DND-41 (cell line): ENCODE measurements around the gene PIM2.

Source experiments
- ATAC-seq: fragments of 200-7000 bp; cut with Tn5 transposase; 3 replicates; pipeline ENCODE4 v1.9.1; 2021; ENCODE audit warnings: low read depth; ENCODE audit not compliant: insufficient read depth
- DNase-seq: peaks from one replicate; pipeline ENCODE4 v3.0.0-alpha.2; 2020
- H2AFZ ChIP-seq: 2 replicates; pipeline ENCODE4 v1.6.0; 2012; ENCODE audit warnings: low read depth, low read length
- H3K27ac ChIP-seq: 2 replicates; pipeline ENCODE4 v1.5.1; 2012; ENCODE audit warnings: low read length, inconsistent platforms
- H3K27me3 ChIP-seq: fragments of 200-600 bp; sonication (generic); 2 replicates; pipeline ENCODE4 v1.6.0; 2012; ENCODE audit warnings: low read length, mild to moderate bottlenecking, inconsistent platforms; ENCODE audit not compliant: insufficient read depth, poor library complexity
- H3K36me3 ChIP-seq: 2 replicates; pipeline ENCODE4 v1.5.1; 2012; ENCODE audit warnings: low read length, inconsistent platforms; ENCODE audit not compliant: insufficient read depth
- H3K4me1 ChIP-seq: 2 replicates; pipeline ENCODE4 v1.5.1; 2012; ENCODE audit warnings: mild to moderate bottlenecking, low read length; ENCODE audit not compliant: insufficient read depth
- H3K4me2 ChIP-seq: 2 replicates; pipeline ENCODE4 v1.6.0; 2012; ENCODE audit warnings: mild to moderate bottlenecking, moderate library complexity, low read length, inconsistent platforms; ENCODE audit not compliant: insufficient read depth
- H3K4me3 ChIP-seq, 2 experiments: fragments of 200-600 bp in 1 of 2; shearing (Covaris generic) in 1 of 2; 2 replicates each; pipeline ENCODE4 v1.5.1; 2012 to 2016; ENCODE audit warnings: inconsistent platforms in 2 of 2, low read length in 2 of 2, mild to moderate bottlenecking in 2 of 2, low read depth in 1 of 2, moderate library complexity in 1 of 2
- H3K79me2 ChIP-seq: 2 replicates; pipeline ENCODE4 v1.6.0; 2012; ENCODE audit warnings: low read length, inconsistent platforms; ENCODE audit not compliant: insufficient read depth
- H3K9ac ChIP-seq: 2 replicates; pipeline ENCODE4 v1.6.0; 2012; ENCODE audit warnings: low read depth, mild to moderate bottlenecking, inconsistent platforms, low read length, moderate library complexity
- H3K9me3 ChIP-seq: 2 replicates; pipeline ENCODE4 v1.5.1; 2012; ENCODE audit warnings: low read length, moderate library complexity, mild to moderate bottlenecking, inconsistent platforms; ENCODE audit not compliant: insufficient read depth, severe bottlenecking
- H4K20me1 ChIP-seq: 2 replicates; pipeline ENCODE4 v1.6.0; 2012; ENCODE audit warnings: low read length; ENCODE audit not compliant: insufficient read depth
- CTCF ChIP-seq: IDR thresholded peaks from 2 replicates; pipeline ENCODE4 v1.5.1; 2012; ENCODE audit warnings: borderline replicate concordance, low read length, moderate library complexity, mild to moderate bottlenecking; ENCODE audit not compliant: poor library complexity, severe bottlenecking; ENCODE audit errors: extremely low read depth
- EZH2 ChIP-seq: IDR thresholded peaks from 3 replicates; pipeline ENCODE4 v1.6.1; 2012; ENCODE audit warnings: borderline replicate concordance, low read depth, mild to moderate bottlenecking, moderate library complexity, low read length, inconsistent platforms; ENCODE audit not compliant: severe bottlenecking

The PIM2 gene

DNA sequence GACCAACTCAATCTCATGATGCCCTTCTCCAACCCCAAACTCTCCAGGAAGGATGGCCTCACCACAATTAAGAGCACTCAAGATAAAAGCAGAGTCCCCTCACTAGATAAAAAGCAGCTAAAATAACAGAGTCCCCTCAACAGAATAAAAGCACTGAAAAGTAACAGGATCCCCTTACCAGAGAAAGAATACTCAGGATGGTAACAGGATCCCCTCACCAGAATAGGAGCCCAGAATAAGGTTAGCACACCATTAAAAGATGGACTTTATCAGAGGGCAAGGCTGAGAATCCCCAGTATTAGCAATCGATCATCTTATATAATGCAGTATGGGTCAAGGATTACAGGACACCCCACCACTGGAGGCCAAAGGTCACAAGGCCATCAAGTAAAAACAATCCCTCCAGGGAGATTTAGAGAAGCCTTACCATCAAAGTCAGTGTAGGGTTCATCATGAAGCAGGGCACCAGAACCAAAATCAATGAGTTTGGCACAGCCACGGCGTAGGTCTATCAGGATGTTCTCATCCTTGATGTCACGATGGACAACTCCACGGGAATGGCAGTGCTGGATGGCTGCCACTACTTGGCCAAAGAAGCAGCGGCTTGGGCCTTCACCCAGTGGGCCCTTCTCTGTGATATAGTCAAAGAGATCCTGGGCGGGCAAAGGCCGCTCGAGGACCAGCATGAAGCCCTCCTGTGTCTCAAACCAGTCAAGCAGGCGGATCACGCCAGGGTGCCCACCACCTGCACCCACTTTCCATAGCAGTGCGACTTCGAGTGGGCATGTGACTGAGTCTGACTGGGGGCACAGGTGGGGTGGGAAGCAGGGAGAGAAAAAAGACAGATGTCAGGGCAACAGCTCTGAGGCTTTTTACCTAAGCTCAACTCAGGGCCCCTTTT, 4.0 kb downstream of the PIM2 start:
- TF ChIP-seq EZH2 (no peak), CTCF (no peak)
- Histone ChIP-seq H3K27me3 (no peaks in the 10 kb centered on the region), H2AFZ (no peak overlapping the region), H3K36me3 (peaks cover 17% of the 10 kb centered on the region), H3K9me3 (no peaks in the 10 kb centered on the region), H3K79me2 (peaks cover 29% of the 10 kb centered on the region), H3K4me1 (peaks cover 49% of the 10 kb centered on the region), H3K4me2 (no peak overlapping the region), H3K9ac (no peak overlapping the region), H3K4me3 (no peak overlapping the region), H4K20me1 (peaks cover 4% of the 10 kb centered on the region; the same call in 1 of the 2 replicates), H3K27ac (no peak overlapping the region)
- ATAC-seq (no peak), DNase-seq (no peak)

- ATAC-seq (no peak), DNase-seq (no peak)
- H3K4me2 ChIP-seq, result no peak overlapping the region
- no peaks in the 10 kb centered on the region for H3K9me3 ChIP-seq
- no peak overlapping the region for H3K27ac ChIP-seq
- peaks cover 44% of the 10 kb centered on the region for H3K4me1 ChIP-seq
- no peaks in the 10 kb centered on the region; the same call in 1 of the 2 replicates for H4K20me1 ChIP-seq
- H3K36me3 ChIP-seq, result peaks cover 21% of the 10 kb centered on the region
- TF ChIP-seq EZH2, result no peak
- TF ChIP-seq CTCF, result no peak
- H3K79me2 ChIP-seq, result peaks cover 31% of the 10 kb centered on the region
- no peaks in the 10 kb centered on the region for H3K27me3 ChIP-seq
- no peak overlapping the region for H3K4me3 ChIP-seq
- H3K9ac ChIP-seq, result no peak overlapping the region
- H2AFZ ChIP-seq, result no peak overlapping the region
These were observed 5.0 kb downstream of the PIM2 start for GRCh38 chrX:48913605-48914366.

DNA sequence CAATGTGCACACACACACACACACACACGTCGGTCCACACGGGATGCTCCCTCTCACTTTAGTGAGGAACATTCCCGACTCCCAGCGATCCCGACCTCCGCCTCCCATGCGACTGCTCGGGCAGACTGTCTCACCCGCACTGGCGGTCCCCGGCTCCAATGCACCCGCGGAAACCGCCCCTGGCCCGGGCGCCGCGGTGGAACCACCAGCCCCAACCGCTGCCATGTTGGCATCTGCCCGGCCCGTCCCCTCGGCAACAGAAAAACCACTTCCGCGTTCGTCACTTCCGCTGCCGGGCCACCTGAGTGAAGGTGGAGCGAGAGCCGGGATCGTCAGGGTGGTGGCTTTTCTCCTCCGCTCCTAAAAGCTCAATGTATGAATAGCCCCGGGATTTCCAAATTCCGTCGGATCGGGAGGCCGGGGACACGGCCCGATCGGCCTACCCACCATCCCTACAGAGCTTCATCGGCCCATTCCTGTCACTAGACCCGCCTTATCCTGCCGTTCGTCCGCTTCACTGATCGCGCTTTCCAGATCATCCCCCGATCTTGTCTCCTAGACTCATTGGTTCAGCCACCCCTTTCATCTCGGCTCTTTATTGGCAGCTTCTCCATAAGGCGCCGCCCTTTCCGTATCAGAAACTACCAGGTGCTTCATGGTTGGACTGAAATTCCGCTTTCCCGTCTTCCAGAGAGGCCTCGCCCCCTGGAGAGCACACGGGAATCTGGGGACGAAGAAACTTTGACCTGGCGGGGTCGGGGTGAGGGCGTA, 7.2 kb downstream of the PIM2 start, which contains the start of gene SLC35A2:
TSS of gene SLC35A2 (minus strand) at position 235 of the 771 bp plus-strand sequence. CDS start at position 225, 10 bp downstream.
- Histone ChIP-seq H3K4me3 (peak within 1 kb of the TSS; percentile 72 to 95; a peak in 3 of 4 replicates), H4K20me1 (no peaks in the 10 kb centered on the region), H3K27me3 (no peaks in the 10 kb centered on the region), H3K27ac (peak within 1 kb of the TSS; percentile 88), H3K4me2 (peak within 1 kb of the TSS; percentile 95), H3K4me1 (peaks cover 26% of the 10 kb centered on the region), H2AFZ (peak within 1 kb of the TSS; percentile 79), H3K79me2 (peaks cover 19% of the 10 kb centered on the region), H3K9me3 (no peaks in the 10 kb centered on the region), H3K9ac (peak within 1 kb of the TSS; percentile 61), H3K36me3 (peaks cover 25% of the 10 kb centered on the region)
- TF ChIP-seq CTCF (no peak), EZH2 (no peak)
- DNase-seq (peak; percentile 80), ATAC-seq (peak; percentile 91)
